Neural progenitor cell (in vitro differentiated cells): ENCODE data around the gene LRRN2. TPM values are rescaled to one million over a fixed set of nuclear protein-coding genes. Genes with fewer than 3 reads are reported as not detected.
"Not testable (repeated sequence)": the region's sequence is repeated elsewhere in the genome, so short reads cannot be mapped to it uniquely, and the experiment has no call there.

Experiments
- DNase-seq: peaks from one replicate; pipeline ENCODE4 v3.0.0-alpha.2; 2016; ENCODE audit warnings: low spot score
- H2AFZ ChIP-seq: fragments of 200-600 bp; sonication (generic); replicated peaks from 2 replicates; pipeline ENCODE4 v1.6.1; 2016; ENCODE audit warnings: antibody characterized with exemption
- H3F3A ChIP-seq: fragments of 200-600 bp; sonication (generic); 2 replicates; pipeline ENCODE4 v1.6.1; 2016; ENCODE audit warnings: antibody characterized with exemption, low read depth
- H3K27ac ChIP-seq: fragments of 200-600 bp; sonication (generic); 2 replicates; pipeline ENCODE4 v1.5.1; 2016; ENCODE audit warnings: mild to moderate bottlenecking
- H3K27me3 ChIP-seq: fragments of 200-600 bp; sonication (generic); 2 replicates; pipeline ENCODE4 v1.6.1; 2016; ENCODE audit warnings: mild to moderate bottlenecking, moderate library complexity
- H3K36me3 ChIP-seq: fragments of 200-600 bp; sonication (generic); 2 replicates; pipeline ENCODE4 v1.5.1; 2016
- H3K4me1 ChIP-seq: fragments of 200-600 bp; sonication (generic); 2 replicates; pipeline ENCODE4 v1.6.1; 2016; ENCODE audit warnings: mixed run types
- H3K4me2 ChIP-seq: fragments of 200-600 bp; sonication (generic); 2 replicates; pipeline ENCODE4 v1.6.1; 2016
- H3K4me3 ChIP-seq: fragments of 200-600 bp; sonication (generic); 2 replicates; pipeline ENCODE4 v1.5.1; 2016
- H3K79me2 ChIP-seq: fragments of 200-600 bp; sonication (generic); 2 replicates; pipeline ENCODE4 v1.6.1; 2016; ENCODE audit warnings: low read depth
- H3K9ac ChIP-seq: fragments of 200-600 bp; sonication (generic); 2 replicates; pipeline ENCODE4 v1.6.1; 2016
- H3K9me3 ChIP-seq: fragments of 200-600 bp; sonication (generic); 2 replicates; pipeline ENCODE4 v1.5.1; 2016; ENCODE audit warnings: low read depth
- H4K20me1 ChIP-seq: fragments of 200-600 bp; sonication (generic); 2 replicates; pipeline ENCODE4 v1.6.1; 2016; ENCODE audit warnings: low read depth
- H3K27ac Mint-ChIP-seq: 3 replicates; pipeline ENCODE4 v1.8.0; 2021; ENCODE audit warnings: mixed read lengths
- H3K27me3 Mint-ChIP-seq: 2 replicates; pipeline ENCODE4 v1.8.0; 2022; ENCODE audit warnings: low read depth, mild to moderate bottlenecking, inconsistent platforms, moderate library complexity, mixed read lengths; ENCODE audit not compliant: insufficient read depth
- H3K36me3 Mint-ChIP-seq: 3 replicates; pipeline ENCODE4 v1.8.0; 2021; ENCODE audit warnings: mixed read lengths
- H3K4me1 Mint-ChIP-seq: 3 replicates; pipeline ENCODE4 v1.8.0; 2021; ENCODE audit warnings: mixed read lengths
- H3K4me3 Mint-ChIP-seq: 3 replicates; pipeline ENCODE4 v1.8.0; 2021; ENCODE audit warnings: mild to moderate bottlenecking, moderate library complexity, mixed read lengths
- H3K9me3 Mint-ChIP-seq: 3 replicates; pipeline ENCODE4 v1.8.0; 2020; ENCODE audit warnings: mixed read lengths
- EZH2 ChIP-seq: fragments of 200-600 bp; sonication (generic); IDR thresholded peaks from 2 replicates; pipeline ENCODE4 v1.6.1; 2017; ENCODE audit warnings: antibody characterized with exemption, mild to moderate bottlenecking, moderate library complexity
- EZH2phosphoT487 ChIP-seq: fragments of 200-600 bp; sonication (generic); IDR thresholded peaks from 2 replicates; pipeline ENCODE4 v1.6.1; 2017; ENCODE audit warnings: antibody characterized with exemption
- total RNA-seq: library from RNA; depleted of rRNA; stranded (reverse); fragments of >200 nt; gene quantifications from 2 replicates; pipeline ENCODE4 v1.2.3, GENCODE V29; 2015; ENCODE audit warnings: low replicate concordance
- TF ChIP-seq, protein P1 (sequence below): fragments of 200-600 bp; sonication (generic); IDR thresholded peaks from 2 replicates; pipeline ENCODE4 v1.5.1; 2017; ENCODE audit warnings: antibody characterized with exemption, mild to moderate bottlenecking

The LRRN2 gene
- total RNA-seq, 1 donor from 2014 or later = 1.9 TPM

DNA sequence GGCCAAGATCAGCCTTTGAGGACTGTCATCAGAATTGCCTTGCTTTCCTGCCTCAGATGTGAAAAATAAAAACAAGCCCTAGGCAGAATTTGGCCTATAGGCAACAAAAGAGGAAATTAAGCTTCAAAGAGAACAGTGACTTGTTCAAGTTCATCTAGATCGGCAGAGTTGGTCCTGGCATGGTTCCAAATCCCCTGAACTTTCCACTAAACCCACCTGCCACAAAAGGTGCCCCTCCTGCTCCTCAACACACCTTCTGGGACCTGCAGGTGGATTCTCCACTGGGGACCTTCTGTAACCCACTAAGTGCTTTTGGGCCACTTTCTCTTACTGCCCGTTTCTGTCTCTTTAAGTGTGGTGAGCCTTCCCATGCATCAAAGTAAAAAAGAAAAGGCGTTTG, 42.5 kb upstream of the LRRN2 start:
- H3K36me3 ChIP-seq = no peaks in the 10 kb centered on the region
- no peak overlapping the region for H3K9ac ChIP-seq
- no peaks in the 10 kb centered on the region for H4K20me1 ChIP-seq
- Mint-ChIP-seq H3K4me1 (peaks cover 20% of the 10 kb centered on the region), H3K27me3 (peaks cover 4% of the 10 kb centered on the region), H3K27ac (no peak overlapping the region), H3K9me3 (peaks cover under 1% of the 10 kb centered on the region), H3K36me3 (no peaks in the 10 kb centered on the region), H3K4me3 (no peak overlapping the region)
- peaks cover 15% of the 10 kb centered on the region for H3K4me1 ChIP-seq
- no peak overlapping the region for H3K4me3 ChIP-seq
- H3K9me3 ChIP-seq = no peaks in the 10 kb centered on the region
- H2AFZ ChIP-seq = no peak overlapping the region
- H3K27me3 ChIP-seq = peaks cover 12% of the 10 kb centered on the region
- TF ChIP-seq, protein P1, sequence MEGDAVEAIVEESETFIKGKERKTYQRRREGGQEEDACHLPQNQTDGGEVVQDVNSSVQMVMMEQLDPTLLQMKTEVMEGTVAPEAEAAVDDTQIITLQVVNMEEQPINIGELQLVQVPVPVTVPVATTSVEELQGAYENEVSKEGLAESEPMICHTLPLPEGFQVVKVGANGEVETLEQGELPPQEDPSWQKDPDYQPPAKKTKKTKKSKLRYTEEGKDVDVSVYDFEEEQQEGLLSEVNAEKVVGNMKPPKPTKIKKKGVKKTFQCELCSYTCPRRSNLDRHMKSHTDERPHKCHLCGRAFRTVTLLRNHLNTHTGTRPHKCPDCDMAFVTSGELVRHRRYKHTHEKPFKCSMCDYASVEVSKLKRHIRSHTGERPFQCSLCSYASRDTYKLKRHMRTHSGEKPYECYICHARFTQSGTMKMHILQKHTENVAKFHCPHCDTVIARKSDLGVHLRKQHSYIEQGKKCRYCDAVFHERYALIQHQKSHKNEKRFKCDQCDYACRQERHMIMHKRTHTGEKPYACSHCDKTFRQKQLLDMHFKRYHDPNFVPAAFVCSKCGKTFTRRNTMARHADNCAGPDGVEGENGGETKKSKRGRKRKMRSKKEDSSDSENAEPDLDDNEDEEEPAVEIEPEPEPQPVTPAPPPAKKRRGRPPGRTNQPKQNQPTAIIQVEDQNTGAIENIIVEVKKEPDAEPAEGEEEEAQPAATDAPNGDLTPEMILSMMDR = no peak
- TF ChIP-seq EZH2phosphoT487 (no peak), EZH2 (no peak)
- no peaks in the 10 kb centered on the region for H3K79me2 ChIP-seq
- no peak overlapping the region for H3K27ac ChIP-seq
- DNase-seq = no peak
- H3K4me2 ChIP-seq = no peak overlapping the region
- H3F3A ChIP-seq = no peaks in the 10 kb centered on the region

DNA sequence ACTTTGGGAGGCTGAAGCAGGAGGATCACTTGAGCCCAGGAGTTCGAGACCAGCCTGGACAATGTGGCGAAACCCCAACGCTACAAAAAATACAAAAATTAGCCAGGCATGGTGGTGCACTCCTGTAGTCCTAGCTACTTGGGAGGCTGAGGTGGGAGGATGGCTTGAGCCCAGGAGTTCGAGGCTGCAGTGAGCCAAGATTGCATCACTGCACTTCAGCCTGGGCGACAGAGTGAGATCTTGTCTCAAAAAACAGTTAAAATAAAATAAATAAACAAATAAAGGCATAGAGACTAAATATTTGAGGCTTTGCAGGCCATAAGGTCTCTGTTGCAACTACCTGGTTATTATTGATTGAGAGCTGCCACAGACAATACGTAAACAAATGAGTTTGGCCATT, 41.9 kb upstream of the LRRN2 start:
- DNase-seq, H3K4me2 ChIP-seq, H3K9ac ChIP-seq, H3K4me3 ChIP-seq, H3F3A ChIP-seq, H4K20me1 ChIP-seq, H3K4me3 Mint-ChIP-seq, H3K79me2 ChIP-seq, H3K36me3 ChIP-seq, H3K9me3 Mint-ChIP-seq, H3K27me3 Mint-ChIP-seq, H3K27ac ChIP-seq, H3K27ac Mint-ChIP-seq, H2AFZ ChIP-seq, H3K36me3 Mint-ChIP-seq, H3K9me3 ChIP-seq: not testable (repeated sequence)
- H3K4me1 Mint-ChIP-seq = peaks cover 22% of the 10 kb centered on the region
- peaks cover 15% of the 10 kb centered on the region for H3K4me1 ChIP-seq
- peaks cover 16% of the 10 kb centered on the region for H3K27me3 ChIP-seq

DNA sequence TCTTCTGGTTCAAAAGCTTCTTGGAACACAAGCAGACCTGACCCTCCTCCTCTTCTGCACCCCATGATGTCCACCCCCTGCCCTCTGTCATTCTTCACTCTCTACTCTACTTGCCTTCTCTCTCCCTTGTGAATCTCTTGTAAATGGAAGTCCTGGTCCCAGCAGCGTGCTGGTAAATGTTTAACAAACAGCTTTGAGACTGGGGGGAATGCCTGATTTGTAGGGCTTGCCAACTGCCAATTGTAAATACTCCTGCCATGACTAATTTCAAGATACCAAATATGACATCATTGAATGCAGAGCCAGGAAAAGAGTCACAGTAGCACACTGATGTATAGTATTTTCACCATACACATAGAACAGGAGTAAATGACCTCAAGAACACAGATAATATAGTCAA, 40.9 kb upstream of the LRRN2 start:
- Histone ChIP-seq H3K79me2 (no peaks in the 10 kb centered on the region), H3K4me2 (no peak overlapping the region), H3K36me3 (no peaks in the 10 kb centered on the region), H3F3A (peaks cover 9% of the 10 kb centered on the region), H3K9me3 (no peaks in the 10 kb centered on the region), H2AFZ (no peak overlapping the region), H3K4me1 (peaks cover 13% of the 10 kb centered on the region), H3K27ac (no peak overlapping the region), H3K4me3 (no peak overlapping the region), H4K20me1 (no peaks in the 10 kb centered on the region), H3K9ac (no peak overlapping the region), H3K27me3 (peaks cover 11% of the 10 kb centered on the region)
- Mint-ChIP-seq H3K4me1 (peaks cover 25% of the 10 kb centered on the region), H3K36me3 (no peaks in the 10 kb centered on the region), H3K9me3 (peaks cover 2% of the 10 kb centered on the region), H3K27ac (no peak overlapping the region), H3K27me3 (peaks cover 12% of the 10 kb centered on the region), H3K4me3 (no peak overlapping the region)
- no peak for DNase-seq
- TF ChIP-seq, protein P1 = no peak
- no peak for TF ChIP-seq EZH2phosphoT487
- no peak for TF ChIP-seq EZH2

DNA sequence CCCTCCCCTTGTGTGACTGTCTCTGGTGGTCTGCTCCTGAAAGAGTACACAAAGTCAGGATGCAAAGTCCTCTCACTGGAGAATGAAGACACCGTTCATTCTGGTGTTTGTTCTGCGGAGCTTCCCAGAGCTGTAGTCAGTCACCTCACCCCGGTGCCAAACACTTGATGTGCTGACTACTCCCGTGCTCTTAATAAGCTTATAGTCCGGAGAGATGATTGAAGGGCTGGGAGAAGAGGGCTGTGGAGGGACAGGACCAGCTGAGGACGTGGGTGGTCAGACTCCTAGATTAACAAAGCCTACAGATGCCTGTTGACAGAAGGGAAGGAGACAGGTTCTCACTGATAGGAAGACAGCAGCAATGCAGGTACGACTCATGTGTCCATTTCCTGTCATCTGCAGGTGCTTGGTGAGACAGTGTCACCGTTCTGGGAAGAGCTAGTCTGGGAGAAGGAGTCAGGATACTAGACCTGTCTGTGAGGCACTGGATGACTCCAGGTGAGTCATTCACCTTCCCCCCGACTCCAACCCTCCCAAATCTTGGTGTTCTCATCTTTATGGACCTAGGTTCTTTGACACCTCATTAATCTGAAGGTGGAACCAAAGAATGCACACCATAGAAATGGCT, 40.4 kb upstream of the LRRN2 start:
- Histone ChIP-seq H3K36me3 (no peaks in the 10 kb centered on the region), H3F3A (peaks cover 15% of the 10 kb centered on the region), H2AFZ (no peak overlapping the region), H3K4me1 (peaks cover 13% of the 10 kb centered on the region), H3K4me2 (no peak overlapping the region), H3K79me2 (no peaks in the 10 kb centered on the region), H3K27me3 (peaks cover 10% of the 10 kb centered on the region), H3K9me3 (no peaks in the 10 kb centered on the region), H3K27ac (no peak overlapping the region), H4K20me1 (no peaks in the 10 kb centered on the region), H3K9ac (no peak overlapping the region), H3K4me3 (no peak overlapping the region)
- Mint-ChIP-seq H3K4me1 (peaks cover 26% of the 10 kb centered on the region), H3K27me3 (peaks cover 13% of the 10 kb centered on the region), H3K27ac (no peak overlapping the region), H3K9me3 (peaks cover 2% of the 10 kb centered on the region), H3K4me3 (no peak overlapping the region), H3K36me3 (no peaks in the 10 kb centered on the region)
- DNase-seq = no peak
- no peak for TF ChIP-seq EZH2
- no peak for TF ChIP-seq EZH2phosphoT487
- TF ChIP-seq, protein P1 = no peak
